ENCODE measurements around the gene HLA-A. TPM values are rescaled to one million over a fixed set of nuclear protein-coding genes. Genes with fewer than 3 reads are reported as not detected.

Gene HLA-A
- total RNA-seq, 2 donors from 2014 or later: 272 to 536 TPM

DNA sequence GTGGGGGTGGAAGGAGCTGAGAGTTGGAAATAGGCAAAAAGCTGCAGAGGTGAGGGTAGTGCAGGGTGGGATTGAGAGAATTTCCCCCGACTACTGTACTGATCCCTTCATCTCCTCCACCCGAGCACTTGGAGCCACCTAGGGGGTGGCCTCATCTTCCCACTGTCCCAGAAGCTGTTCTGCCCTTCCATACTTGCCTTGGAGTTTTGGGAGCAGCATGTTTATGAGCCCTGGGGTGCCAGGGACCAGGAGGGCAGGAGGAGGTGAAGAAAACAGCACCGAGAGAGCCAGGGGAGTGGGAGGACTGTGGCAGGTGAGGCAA lies 34.0 kb upstream of the HLA-A start:
- no peak for DNase-seq (ENCODE audit: low spot score)

DNA sequence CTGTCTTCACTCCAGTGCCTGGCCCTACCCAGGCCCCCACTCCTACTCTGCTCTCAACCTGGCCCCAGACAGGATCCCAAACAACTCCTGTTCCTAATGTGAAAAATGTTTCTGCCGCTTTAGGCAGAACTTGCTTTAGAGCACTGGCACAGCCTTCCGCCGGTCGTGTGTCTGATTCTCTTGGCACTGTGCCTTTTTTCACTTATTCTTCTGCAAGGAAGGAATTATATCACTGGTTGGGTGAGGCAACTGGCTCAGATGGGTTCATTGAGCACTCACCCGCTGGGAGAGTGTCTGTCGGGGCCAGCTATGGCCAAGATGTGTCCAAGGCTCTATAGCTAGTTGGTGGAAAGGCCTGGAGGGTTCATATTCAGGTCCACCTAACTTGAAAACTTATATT lies 33.6 kb upstream of the HLA-A start:
- Histone ChIP-seq H3K27me3 (no peaks in the 10 kb centered on the region), H3K4me3 (no peak overlapping the region), H3K36me3 (no peaks in the 10 kb centered on the region), H3K27ac (no peak overlapping the region), H3K4me1 (no peaks in the 10 kb centered on the region), H3K9me3 (no peaks in the 10 kb centered on the region)
- DNase-seq (ENCODE audit: low spot score): no peak
- TF ChIP-seq, protein P1, sequence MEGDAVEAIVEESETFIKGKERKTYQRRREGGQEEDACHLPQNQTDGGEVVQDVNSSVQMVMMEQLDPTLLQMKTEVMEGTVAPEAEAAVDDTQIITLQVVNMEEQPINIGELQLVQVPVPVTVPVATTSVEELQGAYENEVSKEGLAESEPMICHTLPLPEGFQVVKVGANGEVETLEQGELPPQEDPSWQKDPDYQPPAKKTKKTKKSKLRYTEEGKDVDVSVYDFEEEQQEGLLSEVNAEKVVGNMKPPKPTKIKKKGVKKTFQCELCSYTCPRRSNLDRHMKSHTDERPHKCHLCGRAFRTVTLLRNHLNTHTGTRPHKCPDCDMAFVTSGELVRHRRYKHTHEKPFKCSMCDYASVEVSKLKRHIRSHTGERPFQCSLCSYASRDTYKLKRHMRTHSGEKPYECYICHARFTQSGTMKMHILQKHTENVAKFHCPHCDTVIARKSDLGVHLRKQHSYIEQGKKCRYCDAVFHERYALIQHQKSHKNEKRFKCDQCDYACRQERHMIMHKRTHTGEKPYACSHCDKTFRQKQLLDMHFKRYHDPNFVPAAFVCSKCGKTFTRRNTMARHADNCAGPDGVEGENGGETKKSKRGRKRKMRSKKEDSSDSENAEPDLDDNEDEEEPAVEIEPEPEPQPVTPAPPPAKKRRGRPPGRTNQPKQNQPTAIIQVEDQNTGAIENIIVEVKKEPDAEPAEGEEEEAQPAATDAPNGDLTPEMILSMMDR (IDR thresholded peaks at IDR 0.05): no peak

More for the DNA sequence above, 34.0 kb upstream of the HLA-A start:
- H3K4me1 ChIP-seq: no peaks in the 10 kb centered on the region
- TF ChIP-seq, protein P1 (IDR thresholded peaks at IDR 0.05): no peak
- no peaks in the 10 kb centered on the region for H3K9me3 ChIP-seq
- H3K27ac ChIP-seq: no peak overlapping the region
- no peak overlapping the region for H3K4me3 ChIP-seq
- H3K36me3 ChIP-seq: no peaks in the 10 kb centered on the region
- no peaks in the 10 kb centered on the region for H3K27me3 ChIP-seq

DNA sequence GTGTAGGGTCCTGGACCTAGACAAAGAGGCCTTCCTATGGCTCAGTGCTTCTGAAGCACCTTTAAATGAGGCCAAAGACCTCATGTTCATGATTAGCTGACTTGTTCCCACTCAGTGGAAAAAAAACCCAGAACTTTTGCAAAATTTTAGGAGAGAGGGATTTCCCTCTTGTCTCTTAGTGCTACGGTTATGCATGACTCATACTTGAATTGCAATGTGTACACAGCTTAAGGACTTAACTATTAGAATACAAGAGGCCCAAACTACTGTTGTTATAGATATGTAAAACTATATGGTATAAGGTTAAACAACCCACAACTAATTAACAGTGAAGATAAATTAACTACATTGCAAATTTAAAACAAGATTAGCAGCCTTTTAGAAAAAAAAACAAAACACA lies 32.3 kb upstream of the HLA-A start:
- no peak for DNase-seq (ENCODE audit: low spot score)
- TF ChIP-seq, protein P1 (IDR thresholded peaks at IDR 0.05): no peak
- Histone ChIP-seq H3K27me3 (no peaks in the 10 kb centered on the region), H3K27ac (no peak overlapping the region), H3K36me3 (no peaks in the 10 kb centered on the region), H3K4me3 (no peak overlapping the region), H3K9me3 (no peaks in the 10 kb centered on the region), H3K4me1 (no peaks in the 10 kb centered on the region)

DNA sequence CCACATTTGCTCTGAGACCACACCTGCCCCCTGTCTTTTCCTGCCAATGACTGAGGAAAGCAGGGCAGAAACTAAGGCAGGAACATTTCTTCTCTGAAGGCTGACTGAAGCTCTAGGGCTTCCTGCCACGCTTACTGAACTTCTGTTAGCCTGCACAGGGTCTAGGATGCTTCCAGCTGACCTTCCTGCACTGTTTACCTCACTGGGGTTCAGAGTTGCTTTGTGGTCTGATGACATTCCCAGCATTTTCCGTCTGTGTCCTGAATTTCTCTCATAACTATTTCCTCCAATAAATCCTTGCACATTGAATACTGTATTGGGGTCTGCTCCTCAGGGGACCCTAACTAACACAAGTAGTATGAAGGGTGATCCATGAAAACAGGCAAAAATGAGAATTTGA lies 29.5 kb upstream of the HLA-A start:
- DNase-seq (ENCODE audit: low spot score): no peak
- no peaks in the 10 kb centered on the region for H3K9me3 ChIP-seq
- H3K27ac ChIP-seq: no peak overlapping the region
- H3K4me1 ChIP-seq: no peaks in the 10 kb centered on the region
- H3K4me3 ChIP-seq: no peak overlapping the region
- no peaks in the 10 kb centered on the region for H3K36me3 ChIP-seq
- TF ChIP-seq, protein P1 (IDR thresholded peaks at IDR 0.05): no peak
- H3K27me3 ChIP-seq: no peaks in the 10 kb centered on the region

DNA sequence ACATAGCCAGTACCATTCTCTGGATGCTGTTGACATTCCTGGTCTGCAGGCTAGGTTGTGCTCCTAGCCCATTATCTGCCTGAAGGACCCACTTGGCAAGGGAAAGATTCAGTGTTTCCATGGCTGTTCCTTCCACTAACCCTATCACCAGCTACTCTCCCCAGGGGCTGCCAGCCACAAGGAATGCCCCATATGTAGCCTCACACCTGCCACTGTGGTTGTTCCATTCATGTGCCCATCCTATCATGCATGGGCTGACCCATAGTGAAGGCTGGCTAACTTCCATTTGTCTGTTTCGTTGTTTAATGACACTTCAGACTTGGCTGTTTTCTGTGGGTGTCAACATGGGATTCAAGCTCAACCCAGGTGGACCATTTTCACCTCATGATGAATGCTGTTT lies 25.6 kb upstream of the HLA-A start:
- Histone ChIP-seq H3K36me3 (no peaks in the 10 kb centered on the region), H3K27me3 (no peaks in the 10 kb centered on the region), H3K4me3 (no peak overlapping the region), H3K4me1 (no peaks in the 10 kb centered on the region), H3K9me3 (no peaks in the 10 kb centered on the region), H3K27ac (no peak overlapping the region)
- no peak for DNase-seq (ENCODE audit: low spot score)
- TF ChIP-seq, protein P1 (IDR thresholded peaks at IDR 0.05): no peak

DNA sequence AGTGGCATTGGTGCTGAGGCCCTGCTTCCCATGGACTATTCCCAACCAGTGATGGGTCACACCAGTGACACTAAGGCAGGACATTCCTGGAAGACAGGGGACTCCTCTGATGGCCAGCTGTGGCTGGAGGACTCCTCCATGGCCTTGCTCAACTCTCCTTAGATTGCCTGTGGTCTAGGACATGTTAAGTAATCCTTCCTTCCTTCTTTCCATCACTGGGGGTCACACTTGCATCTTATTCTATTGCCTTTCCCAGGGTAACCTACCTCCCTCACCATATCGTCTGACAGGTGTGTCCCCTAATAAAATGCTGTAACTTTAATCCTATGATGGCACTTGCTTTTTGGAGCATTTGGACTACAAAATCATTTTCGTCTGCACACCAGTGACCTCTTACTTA lies 24.5 kb upstream of the HLA-A start:
- no peak for DNase-seq (ENCODE audit: low spot score)
- no peaks in the 10 kb centered on the region for H3K9me3 ChIP-seq
- H3K27ac ChIP-seq: no peak overlapping the region
- H3K36me3 ChIP-seq: no peaks in the 10 kb centered on the region
- H3K4me1 ChIP-seq: no peaks in the 10 kb centered on the region
- H3K4me3 ChIP-seq: no peak overlapping the region
- TF ChIP-seq, protein P1 (IDR thresholded peaks at IDR 0.05): no peak
- no peaks in the 10 kb centered on the region for H3K27me3 ChIP-seq
